NB4 (cell line): ENCODE data around the gene MPHOSPH9.

Source experiments
- CTCF ChIP-seq: IDR thresholded peaks from one replicate; pipeline ENCODE4 v1.5.1; 2012; ENCODE audit warnings: low read depth, low read length
- MAX ChIP-seq: IDR thresholded peaks from 2 replicates; pipeline ENCODE4 v1.6.1; 2011; ENCODE audit warnings: low read depth, low read length
- POLR2A ChIP-seq: IDR thresholded peaks from 2 replicates; pipeline ENCODE4 v1.6.1; 2011; ENCODE audit warnings: mild to moderate bottlenecking; ENCODE audit not compliant: insufficient read length; ENCODE audit errors: extremely low read depth

GRCh38 chr12:123113026-123113425 lies 119.9 kb downstream of the MPHOSPH9 start:
- no peak for TF ChIP-seq CTCF
- TF ChIP-seq MAX, result no peak
- no peak for TF ChIP-seq POLR2A
